ENCODE data around the gene TYW1B.
"Not testable (repeated sequence)": the region's sequence is repeated elsewhere in the genome, so short reads cannot be mapped to it uniquely, and the experiment has no call there.

Gene TYW1B

DNA sequence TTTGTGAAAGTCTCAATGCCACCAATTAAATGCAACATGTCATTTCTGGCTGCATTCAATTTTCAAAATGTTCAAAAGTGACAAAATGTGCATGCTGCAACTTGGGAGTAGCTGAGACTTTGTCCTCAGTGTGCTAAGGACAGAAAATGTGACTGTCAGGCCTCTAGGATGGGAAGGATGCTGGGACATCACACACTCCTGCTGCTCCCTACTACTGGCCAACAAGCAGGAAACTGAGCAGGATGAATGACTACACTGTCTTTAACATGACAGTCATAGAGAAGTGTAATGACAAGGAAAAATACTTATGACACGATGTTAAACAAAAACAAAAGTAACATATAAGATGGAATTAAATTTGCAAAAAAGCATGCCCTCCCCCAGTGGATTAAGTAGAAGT, 138.7 kb downstream of the TYW1B start:
- H3K23ac ChIP-seq (ENCODE audit: low read length in 2 of 2); H3K4me3 ChIP-seq (ENCODE audit: insufficient read depth in 1 of 2, low read depth in 1 of 2, low read length in 2 of 2); H3K4me2 ChIP-seq (ENCODE audit: low read length, poor library complexity, severe bottlenecking); H3K9me3 ChIP-seq (ENCODE audit: control insufficient read depth, low read length); DNase-seq; H3K27ac ChIP-seq (ENCODE audit: low read length, poor library complexity, severe bottlenecking); H2AK5ac ChIP-seq (ENCODE audit: low read length, severe bottlenecking); H3K36me3 ChIP-seq (ENCODE audit: control insufficient read depth in 1 of 2, insufficient read depth in 2 of 2, low read depth in 1 of 2, low read length in 2 of 2); H3K4me1 ChIP-seq (ENCODE audit: control insufficient read depth, insufficient read depth, low read depth, low read length); H4K91ac ChIP-seq (ENCODE audit: low read length); H2AFZ ChIP-seq (ENCODE audit: low read depth, low read length); H2BK15ac ChIP-seq (ENCODE audit: low read depth, poor library complexity, severe bottlenecking); H3K27me3 ChIP-seq (ENCODE audit: control insufficient read depth in 1 of 2, insufficient read depth in 1 of 2, low read length in 2 of 2); H3K9ac ChIP-seq (ENCODE audit: low read length); H2BK12ac ChIP-seq (ENCODE audit: low read length in 2 of 2); H3K79me1 ChIP-seq (replicated peaks; ENCODE audit: low read length, poor library complexity, severe bottlenecking); H3K14ac ChIP-seq (ENCODE audit: low read length in 2 of 2); H2BK120ac ChIP-seq (ENCODE audit: low read depth, low read length); H3K4ac ChIP-seq (ENCODE audit: low read depth in 1 of 2, low read length in 2 of 2); H2BK5ac ChIP-seq (ENCODE audit: low read depth, low read length, poor library complexity, severe bottlenecking); H4K8ac ChIP-seq (ENCODE audit: low read length): not testable (repeated sequence)
- peak overlapping the region; percentile 43 to 48 for H3K18ac ChIP-seq (ENCODE audit: low read depth in 1 of 2, low read length in 2 of 2)
- no CpG with 5 or more reads among the region's 1 CpG for WGBS

- peak overlapping the region; percentile 86 for H4K91ac ChIP-seq (ENCODE audit: low read length)
- not testable (repeated sequence) for H3K4me2 ChIP-seq (ENCODE audit: low read length, poor library complexity, severe bottlenecking)
- WGBS, result 87% methylated on average over 4 of the region's 4 CpGs
Measured at GRCh38 chr7:72681211-72681610, 146.8 kb downstream of the TYW1B start.

DNA sequence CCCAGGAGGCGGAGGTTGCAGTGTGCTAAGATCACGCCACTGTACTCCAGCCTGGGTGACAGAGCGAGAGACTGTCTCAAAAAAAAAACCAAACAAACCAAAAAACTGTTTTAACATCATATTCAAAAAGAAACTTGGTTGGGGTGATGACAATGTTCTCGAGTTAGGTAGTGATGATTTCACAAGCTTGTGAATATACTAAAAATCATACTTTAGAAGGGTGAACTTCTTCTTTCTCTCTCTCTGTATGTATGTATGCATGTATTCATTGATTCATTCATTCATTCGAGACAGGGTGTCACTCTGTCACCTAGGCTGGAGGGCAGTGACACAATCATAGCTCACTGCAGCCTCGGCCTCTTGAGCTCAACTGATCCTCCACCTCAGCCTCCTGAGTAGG, 151.1 kb downstream of the TYW1B start:
- WGBS, result 93% methylated on average over 2 of the region's 6 CpGs
- not testable (repeated sequence) for H3K4ac ChIP-seq (ENCODE audit: low read depth in 1 of 2, low read length in 2 of 2); H4K8ac ChIP-seq (ENCODE audit: low read length); H2BK15ac ChIP-seq (ENCODE audit: low read depth, poor library complexity, severe bottlenecking); H3K27me3 ChIP-seq (ENCODE audit: control insufficient read depth in 1 of 2, insufficient read depth in 1 of 2, low read length in 2 of 2); H4K91ac ChIP-seq (ENCODE audit: low read length); H3K27ac ChIP-seq (ENCODE audit: low read length, poor library complexity, severe bottlenecking); H2BK5ac ChIP-seq (ENCODE audit: low read depth, low read length, poor library complexity, severe bottlenecking); DNase-seq; H2AK5ac ChIP-seq (ENCODE audit: low read length, severe bottlenecking); H3K14ac ChIP-seq (ENCODE audit: low read length in 2 of 2); H2BK12ac ChIP-seq (ENCODE audit: low read length in 2 of 2); H3K23ac ChIP-seq (ENCODE audit: low read length in 2 of 2); H3K4me2 ChIP-seq (ENCODE audit: low read length, poor library complexity, severe bottlenecking); H3K36me3 ChIP-seq (ENCODE audit: control insufficient read depth in 1 of 2, insufficient read depth in 2 of 2, low read depth in 1 of 2, low read length in 2 of 2); H3K79me1 ChIP-seq (replicated peaks; ENCODE audit: low read length, poor library complexity, severe bottlenecking); H3K4me1 ChIP-seq (ENCODE audit: control insufficient read depth, insufficient read depth, low read depth, low read length); H3K9ac ChIP-seq (ENCODE audit: low read length); H3K9me3 ChIP-seq (ENCODE audit: control insufficient read depth, low read length); H2AFZ ChIP-seq (ENCODE audit: low read depth, low read length); H2BK120ac ChIP-seq (ENCODE audit: low read depth, low read length); H3K18ac ChIP-seq (ENCODE audit: low read depth in 1 of 2, low read length in 2 of 2); H3K4me3 ChIP-seq (ENCODE audit: insufficient read depth in 1 of 2, low read depth in 1 of 2, low read length in 2 of 2)

More at GRCh38 chr7:72681211-72681610, 146.8 kb downstream of the TYW1B start:
- not testable (repeated sequence) for H3K27me3 ChIP-seq (ENCODE audit: control insufficient read depth in 1 of 2, insufficient read depth in 1 of 2, low read length in 2 of 2); H4K8ac ChIP-seq (ENCODE audit: low read length); H3K23ac ChIP-seq (ENCODE audit: low read length in 2 of 2); H2AK5ac ChIP-seq (ENCODE audit: low read length, severe bottlenecking); H3K9ac ChIP-seq (ENCODE audit: low read length); H3K4me1 ChIP-seq (ENCODE audit: control insufficient read depth, insufficient read depth, low read depth, low read length); DNase-seq; H2BK12ac ChIP-seq (ENCODE audit: low read length in 2 of 2); H3K79me1 ChIP-seq (replicated peaks; ENCODE audit: low read length, poor library complexity, severe bottlenecking); H2BK15ac ChIP-seq (ENCODE audit: low read depth, poor library complexity, severe bottlenecking); H2BK5ac ChIP-seq (ENCODE audit: low read depth, low read length, poor library complexity, severe bottlenecking); H3K27ac ChIP-seq (ENCODE audit: low read length, poor library complexity, severe bottlenecking); H2AFZ ChIP-seq (ENCODE audit: low read depth, low read length); H3K4me3 ChIP-seq (ENCODE audit: insufficient read depth in 1 of 2, low read depth in 1 of 2, low read length in 2 of 2); H3K9me3 ChIP-seq (ENCODE audit: control insufficient read depth, low read length); H3K4ac ChIP-seq (ENCODE audit: low read depth in 1 of 2, low read length in 2 of 2); H3K36me3 ChIP-seq (ENCODE audit: control insufficient read depth in 1 of 2, insufficient read depth in 2 of 2, low read depth in 1 of 2, low read length in 2 of 2)
- Histone ChIP-seq H3K18ac (ENCODE audit: low read depth in 1 of 2, low read length in 2 of 2) (peak overlapping the region in 1 of 2 experiments; percentile 43), H3K14ac (ENCODE audit: low read length in 2 of 2) (peak overlapping the region in 1 of 2 experiments; percentile 65), H2BK120ac (ENCODE audit: low read depth, low read length) (peak overlapping the region; percentile 34)

DNA sequence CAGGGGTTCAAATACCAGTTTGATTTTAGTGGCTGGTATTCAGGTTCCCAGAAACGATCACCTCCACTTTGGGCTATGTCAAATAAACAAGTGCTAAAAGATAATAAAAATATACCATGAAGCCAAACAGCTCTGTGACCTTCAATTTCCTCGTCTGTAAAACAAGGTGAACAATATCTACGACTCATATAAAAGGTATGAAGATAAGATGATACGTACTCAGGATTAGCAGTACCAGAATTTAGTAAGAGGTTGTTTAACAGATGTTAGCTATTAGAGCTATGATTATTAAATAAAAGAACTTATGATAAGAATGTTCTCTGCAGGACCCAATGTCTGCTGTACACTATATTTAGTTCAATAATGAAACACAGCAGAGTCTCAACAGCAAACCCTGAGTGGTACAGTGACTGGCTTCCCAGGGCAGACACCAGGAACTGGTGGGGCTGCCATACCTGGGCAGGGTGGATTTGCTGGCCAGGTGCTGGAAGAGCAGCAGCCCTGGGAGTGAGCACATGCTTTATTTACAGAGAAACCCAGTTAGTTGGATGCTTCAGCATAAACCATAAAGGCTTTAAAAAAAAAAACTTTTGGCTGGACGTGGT, 151.8 kb downstream of the TYW1B start:
- not testable (repeated sequence) for H4K8ac ChIP-seq (ENCODE audit: low read length); H3K4me2 ChIP-seq (ENCODE audit: low read length, poor library complexity, severe bottlenecking); H3K36me3 ChIP-seq (ENCODE audit: control insufficient read depth in 1 of 2, insufficient read depth in 2 of 2, low read depth in 1 of 2, low read length in 2 of 2); H4K91ac ChIP-seq (ENCODE audit: low read length); H3K79me1 ChIP-seq (replicated peaks; ENCODE audit: low read length, poor library complexity, severe bottlenecking); H3K4me3 ChIP-seq (ENCODE audit: insufficient read depth in 1 of 2, low read depth in 1 of 2, low read length in 2 of 2); H3K4ac ChIP-seq (ENCODE audit: low read depth in 1 of 2, low read length in 2 of 2); DNase-seq; H2AK5ac ChIP-seq (ENCODE audit: low read length, severe bottlenecking); H3K4me1 ChIP-seq (ENCODE audit: control insufficient read depth, insufficient read depth, low read depth, low read length); H2AFZ ChIP-seq (ENCODE audit: low read depth, low read length); H2BK120ac ChIP-seq (ENCODE audit: low read depth, low read length); H2BK15ac ChIP-seq (ENCODE audit: low read depth, poor library complexity, severe bottlenecking); H3K23ac ChIP-seq (ENCODE audit: low read length in 2 of 2); H3K27ac ChIP-seq (ENCODE audit: low read length, poor library complexity, severe bottlenecking); H2BK5ac ChIP-seq (ENCODE audit: low read depth, low read length, poor library complexity, severe bottlenecking); H3K9me3 ChIP-seq (ENCODE audit: control insufficient read depth, low read length); H3K9ac ChIP-seq (ENCODE audit: low read length); H3K27me3 ChIP-seq (ENCODE audit: control insufficient read depth in 1 of 2, insufficient read depth in 1 of 2, low read length in 2 of 2); H3K14ac ChIP-seq (ENCODE audit: low read length in 2 of 2)
- Histone ChIP-seq H2BK12ac (ENCODE audit: low read length in 2 of 2) (peak overlapping the region in 1 of 2 experiments; percentile 54), H3K18ac (ENCODE audit: low read depth in 1 of 2, low read length in 2 of 2) (peak overlapping the region in 1 of 2 experiments; percentile 21)
- WGBS, result 88% methylated on average over 1 of the region's 5 CpGs
